ENCODE measurements around the gene USF1.

DNA sequence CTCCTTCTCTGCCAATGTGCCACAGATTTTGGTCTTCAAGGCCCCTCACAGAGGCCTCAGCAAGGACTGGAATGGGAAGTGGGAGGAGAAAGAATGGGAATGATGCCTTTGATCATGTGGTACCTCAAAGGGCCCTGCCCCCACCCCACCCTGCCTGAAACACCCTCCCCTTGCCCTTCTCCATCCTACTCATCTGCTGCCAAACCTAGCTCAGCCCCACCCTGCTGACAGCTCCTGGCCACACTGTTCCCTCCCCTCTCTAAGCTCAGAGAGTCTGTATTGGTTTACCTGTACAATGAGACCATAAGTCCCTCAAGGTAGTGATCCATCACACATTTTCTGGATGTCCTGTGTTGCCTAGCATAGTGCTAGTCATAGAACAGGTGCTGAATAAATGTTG is 30.6 kb upstream of the USF1 start:
- TF ChIP-seq, protein P1, sequence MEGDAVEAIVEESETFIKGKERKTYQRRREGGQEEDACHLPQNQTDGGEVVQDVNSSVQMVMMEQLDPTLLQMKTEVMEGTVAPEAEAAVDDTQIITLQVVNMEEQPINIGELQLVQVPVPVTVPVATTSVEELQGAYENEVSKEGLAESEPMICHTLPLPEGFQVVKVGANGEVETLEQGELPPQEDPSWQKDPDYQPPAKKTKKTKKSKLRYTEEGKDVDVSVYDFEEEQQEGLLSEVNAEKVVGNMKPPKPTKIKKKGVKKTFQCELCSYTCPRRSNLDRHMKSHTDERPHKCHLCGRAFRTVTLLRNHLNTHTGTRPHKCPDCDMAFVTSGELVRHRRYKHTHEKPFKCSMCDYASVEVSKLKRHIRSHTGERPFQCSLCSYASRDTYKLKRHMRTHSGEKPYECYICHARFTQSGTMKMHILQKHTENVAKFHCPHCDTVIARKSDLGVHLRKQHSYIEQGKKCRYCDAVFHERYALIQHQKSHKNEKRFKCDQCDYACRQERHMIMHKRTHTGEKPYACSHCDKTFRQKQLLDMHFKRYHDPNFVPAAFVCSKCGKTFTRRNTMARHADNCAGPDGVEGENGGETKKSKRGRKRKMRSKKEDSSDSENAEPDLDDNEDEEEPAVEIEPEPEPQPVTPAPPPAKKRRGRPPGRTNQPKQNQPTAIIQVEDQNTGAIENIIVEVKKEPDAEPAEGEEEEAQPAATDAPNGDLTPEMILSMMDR (IDR thresholded peaks at IDR 0.05), result no peak
- no peak for TF ChIP-seq POLR2A (IDR thresholded peaks at IDR 0.05)

Measured in right lobe of liver (tissue), 4 donors.